ENCODE measurements around the gene ADAMTS5. TPM values are rescaled to one million over a fixed set of nuclear protein-coding genes. Genes with fewer than 3 reads are reported as not detected.

Gene ADAMTS5
- total RNA-seq (not detected), polyA plus RNA-seq (not detected)

GRCh38 chr21:26967062-26967913, at the start of gene ADAMTS5:
TSS of gene ADAMTS5 (minus strand) at chr21:26967088. CDS start at chr21:26966391, 697 bp downstream.
- H3K27me3 ChIP-seq (ENCODE audit: insufficient read depth, low read length, poor library complexity, severe bottlenecking) = no peaks in the 10 kb centered on the region
- Mint-ChIP-seq H3K27me3 (peaks cover 26 to 29% of the 10 kb centered on the region in 2 donors), H3K27ac (no peak within 1 kb of the TSS), H3K4me1 (no peaks in the 10 kb centered on the region), H3K36me3 (no peaks in the 10 kb centered on the region), H3K9me3 (peaks cover 0 to 3% (median 2%) of the 10 kb centered on the region in 5 donors), H3K4me3 (no peak within 1 kb of the TSS)
- no peak within 1 kb of the TSS for H3K4me3 ChIP-seq (ENCODE audit: low read length)
- H3K27ac ChIP-seq (ENCODE audit: low read depth, low read length) = no peak within 1 kb of the TSS
- H3K9me3 ChIP-seq (ENCODE audit: low read length) = no peaks in the 10 kb centered on the region
- ChIA-PET CTCF (no interaction called here), POLR2A (no interaction called here)
- DNase-seq = no peak
- no peaks in the 10 kb centered on the region for H3K36me3 ChIP-seq (ENCODE audit: insufficient read depth, low read length)
- H3K4me1 ChIP-seq (ENCODE audit: insufficient read depth, low read length) = no peaks in the 10 kb centered on the region

GRCh38 chr21:27001526-27001925, 34.6 kb upstream of the ADAMTS5 start:
- ChIA-PET POLR2A (no interaction called here), CTCF (no interaction called here)
- no peaks in the 10 kb centered on the region for H3K9me3 ChIP-seq (ENCODE audit: low read length)
- no peak overlapping the region for H3K27ac ChIP-seq (ENCODE audit: low read depth, low read length)
- no peak for DNase-seq
- H3K4me3 Mint-ChIP-seq = no peak overlapping the region
- H3K4me1 Mint-ChIP-seq = no peaks in the 10 kb centered on the region
- H3K36me3 Mint-ChIP-seq = no peaks in the 10 kb centered on the region
- H3K4me1 ChIP-seq (ENCODE audit: insufficient read depth, low read length) = no peaks in the 10 kb centered on the region
- H3K27me3 Mint-ChIP-seq = no peaks in the 10 kb centered on the region
- no peak overlapping the region for H3K27ac Mint-ChIP-seq
- H3K9me3 Mint-ChIP-seq = peaks cover 0 to 4% (median 1%) of the 10 kb centered on the region in 5 donors
- H3K4me3 ChIP-seq (ENCODE audit: low read length) = no peak overlapping the region
- no peaks in the 10 kb centered on the region for H3K36me3 ChIP-seq (ENCODE audit: insufficient read depth, low read length)
- no peaks in the 10 kb centered on the region for H3K27me3 ChIP-seq (ENCODE audit: insufficient read depth, low read length, poor library complexity, severe bottlenecking)

- H3K27me3 ChIP-seq (ENCODE audit: insufficient read depth, low read length, poor library complexity, severe bottlenecking) = no peaks in the 10 kb centered on the region
- Mint-ChIP-seq H3K4me3 (no peak overlapping the region), H3K4me1 (no peaks in the 10 kb centered on the region), H3K36me3 (no peaks in the 10 kb centered on the region), H3K27ac (no peak overlapping the region), H3K9me3 (peaks cover 1 to 17% (median 3%) of the 10 kb centered on the region in 5 donors), H3K27me3 (no peaks in the 10 kb centered on the region)
- ChIA-PET POLR2A (no interaction called here), CTCF (no interaction called here)
- no peak for DNase-seq
- no peaks in the 10 kb centered on the region for H3K36me3 ChIP-seq (ENCODE audit: insufficient read depth, low read length)
- H3K27ac ChIP-seq (ENCODE audit: low read depth, low read length) = no peak overlapping the region
- H3K4me3 ChIP-seq (ENCODE audit: low read length) = no peak overlapping the region
- H3K9me3 ChIP-seq (ENCODE audit: low read length) = no peaks in the 10 kb centered on the region
- H3K4me1 ChIP-seq (ENCODE audit: insufficient read depth, low read length) = no peaks in the 10 kb centered on the region
Measured at GRCh38 chr21:26983576-26983975, 16.7 kb upstream of the ADAMTS5 start.

- H3K9me3 ChIP-seq (ENCODE audit: low read length) = no peaks in the 10 kb centered on the region
- no peak overlapping the region for H3K4me3 Mint-ChIP-seq
- no peaks in the 10 kb centered on the region for H3K27me3 Mint-ChIP-seq
- no peak overlapping the region for H3K27ac Mint-ChIP-seq
- no peak for DNase-seq
- no peaks in the 10 kb centered on the region for H3K36me3 Mint-ChIP-seq
- H3K4me1 ChIP-seq (ENCODE audit: insufficient read depth, low read length) = no peaks in the 10 kb centered on the region
- H3K27me3 ChIP-seq (ENCODE audit: insufficient read depth, low read length, poor library complexity, severe bottlenecking) = no peaks in the 10 kb centered on the region
- no peak overlapping the region for H3K4me3 ChIP-seq (ENCODE audit: low read length)
- ChIA-PET CTCF (no interaction called here), POLR2A (no interaction called here)
- H3K4me1 Mint-ChIP-seq = no peaks in the 10 kb centered on the region
- H3K36me3 ChIP-seq (ENCODE audit: insufficient read depth, low read length) = no peaks in the 10 kb centered on the region
- no peak overlapping the region for H3K27ac ChIP-seq (ENCODE audit: low read depth, low read length)
- peaks cover 0 to 13% (median 3%) of the 10 kb centered on the region in 5 donors for H3K9me3 Mint-ChIP-seq
Measured at GRCh38 chr21:26982767-26983166, 15.9 kb upstream of the ADAMTS5 start.

- POLR2A ChIA-PET = no interaction called here
- DNase-seq = no peak
- no peak overlapping the region for H3K27ac ChIP-seq (ENCODE audit: low read depth, low read length)
- CTCF ChIA-PET = no interaction called here
- no peaks in the 10 kb centered on the region for H3K36me3 ChIP-seq (ENCODE audit: insufficient read depth, low read length)
- H3K27ac Mint-ChIP-seq = no peak overlapping the region
- H3K27me3 Mint-ChIP-seq = no peaks in the 10 kb centered on the region
- H3K9me3 ChIP-seq (ENCODE audit: low read length) = no peaks in the 10 kb centered on the region
- no peak overlapping the region for H3K4me3 ChIP-seq (ENCODE audit: low read length)
- H3K36me3 Mint-ChIP-seq = no peaks in the 10 kb centered on the region
- no peaks in the 10 kb centered on the region for H3K4me1 ChIP-seq (ENCODE audit: insufficient read depth, low read length)
- no peaks in the 10 kb centered on the region for H3K4me1 Mint-ChIP-seq
- no peak overlapping the region for H3K4me3 Mint-ChIP-seq
- H3K27me3 ChIP-seq (ENCODE audit: insufficient read depth, low read length, poor library complexity, severe bottlenecking) = no peaks in the 10 kb centered on the region
- H3K9me3 Mint-ChIP-seq = peaks cover 0 to 13% (median 3%) of the 10 kb centered on the region in 5 donors
Measured at GRCh38 chr21:26977746-26978145, 10.9 kb upstream of the ADAMTS5 start.

GRCh38 chr21:26973226-26973625, 6.3 kb upstream of the ADAMTS5 start:
- Mint-ChIP-seq H3K27me3 (peaks cover 3 to 7% of the 10 kb centered on the region in 2 donors), H3K4me3 (no peak overlapping the region), H3K27ac (no peak overlapping the region), H3K9me3 (no peaks in the 10 kb centered on the region), H3K36me3 (no peaks in the 10 kb centered on the region), H3K4me1 (no peaks in the 10 kb centered on the region)
- Histone ChIP-seq H3K9me3 (ENCODE audit: low read length) (no peaks in the 10 kb centered on the region), H3K4me1 (ENCODE audit: insufficient read depth, low read length) (no peaks in the 10 kb centered on the region), H3K36me3 (ENCODE audit: insufficient read depth, low read length) (no peaks in the 10 kb centered on the region), H3K27me3 (ENCODE audit: insufficient read depth, low read length, poor library complexity, severe bottlenecking) (no peaks in the 10 kb centered on the region), H3K4me3 (ENCODE audit: low read length) (no peak overlapping the region), H3K27ac (ENCODE audit: low read depth, low read length) (no peak overlapping the region)
- ChIA-PET POLR2A (no interaction called here), CTCF (no interaction called here)
- no peak for DNase-seq

GRCh38 chr21:26972192-26972591, 5.3 kb upstream of the ADAMTS5 start:
- no peak for DNase-seq
- H3K4me3 Mint-ChIP-seq = no peak overlapping the region
- Histone ChIP-seq H3K27ac (ENCODE audit: low read depth, low read length) (no peak overlapping the region), H3K9me3 (ENCODE audit: low read length) (no peaks in the 10 kb centered on the region), H3K27me3 (ENCODE audit: insufficient read depth, low read length, poor library complexity, severe bottlenecking) (no peaks in the 10 kb centered on the region), H3K4me1 (ENCODE audit: insufficient read depth, low read length) (no peaks in the 10 kb centered on the region), H3K36me3 (ENCODE audit: insufficient read depth, low read length) (no peaks in the 10 kb centered on the region), H3K4me3 (ENCODE audit: low read length) (no peak overlapping the region)
- H3K36me3 Mint-ChIP-seq = no peaks in the 10 kb centered on the region
- ChIA-PET POLR2A (no interaction called here), CTCF (no interaction called here)
- H3K27ac Mint-ChIP-seq = no peak overlapping the region
- no peaks in the 10 kb centered on the region for H3K4me1 Mint-ChIP-seq
- H3K9me3 Mint-ChIP-seq = no peaks in the 10 kb centered on the region
- H3K27me3 Mint-ChIP-seq = peaks cover 10 to 12% of the 10 kb centered on the region in 2 donors

- Mint-ChIP-seq H3K4me1 (no peaks in the 10 kb centered on the region), H3K9me3 (no peaks in the 10 kb centered on the region), H3K4me3 (no peak overlapping the region), H3K27me3 (peaks cover 10 to 19% of the 10 kb centered on the region in 2 donors), H3K27ac (no peak overlapping the region), H3K36me3 (no peaks in the 10 kb centered on the region)
- H3K27me3 ChIP-seq (ENCODE audit: insufficient read depth, low read length, poor library complexity, severe bottlenecking) = no peaks in the 10 kb centered on the region
- H3K9me3 ChIP-seq (ENCODE audit: low read length) = no peaks in the 10 kb centered on the region
- DNase-seq = no peak
- ChIA-PET POLR2A (no interaction called here), CTCF (no interaction called here)
- H3K4me1 ChIP-seq (ENCODE audit: insufficient read depth, low read length) = no peaks in the 10 kb centered on the region
- H3K27ac ChIP-seq (ENCODE audit: low read depth, low read length) = no peak overlapping the region
- H3K36me3 ChIP-seq (ENCODE audit: insufficient read depth, low read length) = no peaks in the 10 kb centered on the region
- no peak overlapping the region for H3K4me3 ChIP-seq (ENCODE audit: low read length)
Measured at GRCh38 chr21:26969971-26970725, 3.3 kb upstream of the ADAMTS5 start.
